Stimulated activated CD8-positive, alpha-beta memory T cell treated with anti-CD3 and anti-CD28 coated beads, Interleukin-15, amount 100 ng/mL, for 48 hours (primary cell): Measurements from ENCODE around the gene PGPEP1.
A peak's percentile ranks its signal among the peaks of the same experiment; 100 is the strongest.

Experiments
- DNase-seq, 2 donors: peaks; one replicate each; pipeline ENCODE4 v3.0.0-alpha.2; 2020; ENCODE audit warnings: low read depth in 2 of 2

Gene PGPEP1, protein sequence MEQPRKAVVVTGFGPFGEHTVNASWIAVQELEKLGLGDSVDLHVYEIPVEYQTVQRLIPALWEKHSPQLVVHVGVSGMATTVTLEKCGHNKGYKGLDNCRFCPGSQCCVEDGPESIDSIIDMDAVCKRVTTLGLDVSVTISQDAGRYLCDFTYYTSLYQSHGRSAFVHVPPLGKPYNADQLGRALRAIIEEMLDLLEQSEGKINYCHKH

GRCh38 chr19:18340190-18340989 is at the start of gene PGPEP1:
Gene PGPEP1 (plus strand): TSS chr19:18340598. CDS start chr19:18340682, 84 bp downstream.
- DNase-seq: peak; percentile 56 to 57

- DNase-seq: no peak
These were observed 49.3 kb upstream of the PGPEP1 start for GRCh38 chr19:18291019-18291524.

DNA sequence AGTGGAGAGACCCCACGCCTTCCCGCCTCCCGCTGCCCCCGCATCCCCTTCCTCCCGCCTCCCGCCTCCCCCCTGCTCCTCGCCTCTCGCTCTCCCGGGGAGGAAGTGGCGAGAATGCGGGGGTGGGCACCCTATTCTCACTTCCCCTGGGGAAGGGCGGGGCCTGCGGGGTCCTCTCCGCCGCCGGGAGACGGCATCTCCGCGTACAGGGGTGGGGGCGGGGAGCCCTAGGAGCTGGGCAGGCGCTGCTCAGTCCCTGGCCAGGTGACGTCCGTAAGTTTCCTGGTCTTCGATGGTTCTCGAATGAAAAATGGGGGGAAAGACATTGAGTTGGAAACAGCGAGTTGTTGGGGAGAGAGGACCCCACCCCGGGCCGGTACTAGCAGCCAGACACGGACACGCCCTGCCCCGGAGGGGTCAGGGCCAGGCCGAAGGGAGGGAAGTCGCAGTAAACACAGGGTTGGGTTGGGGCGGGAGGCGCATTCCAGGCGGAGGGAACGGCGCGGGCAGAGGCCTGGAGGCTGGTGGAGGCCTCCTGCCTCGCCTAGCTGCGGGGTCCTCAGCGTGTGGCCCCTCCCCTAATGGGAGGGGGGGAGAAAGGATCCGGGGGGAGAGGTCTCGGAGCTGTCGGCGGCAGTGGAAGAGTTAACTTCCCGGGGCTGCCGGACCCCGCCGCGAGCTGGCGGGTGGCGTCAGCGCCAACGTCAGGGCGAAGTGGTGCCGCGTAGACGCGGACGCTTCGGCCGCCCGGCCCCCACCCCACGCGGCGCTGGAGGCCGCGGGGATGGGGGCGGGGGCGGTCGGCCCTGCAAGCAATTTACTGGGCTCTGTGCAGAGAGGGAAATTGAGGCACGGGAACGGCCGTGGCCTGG is 48.6 kb upstream of the PGPEP1 start:
- DNase-seq: peak; percentile 92 to 94

DNA sequence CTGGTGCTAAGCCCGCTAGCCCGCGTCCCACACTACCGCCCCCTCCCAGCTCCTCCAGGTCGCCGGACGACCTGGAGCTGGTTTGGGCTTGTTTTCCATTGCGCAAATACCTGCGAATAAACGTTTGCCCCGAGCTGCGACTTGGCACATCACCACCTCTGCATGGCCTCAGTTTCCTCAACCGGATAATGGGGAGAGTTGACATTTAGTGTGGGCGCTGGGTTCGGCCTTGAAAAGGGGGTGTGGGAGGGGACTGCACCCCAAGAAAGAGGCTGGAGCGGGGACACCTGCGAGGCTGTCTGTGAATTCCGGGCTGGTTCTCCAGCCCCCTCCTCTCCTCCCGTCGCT is 48.0 kb upstream of the PGPEP1 start:
- DNase-seq: no peak

GRCh38 chr19:18292810-18293641 is 47.4 kb upstream of the PGPEP1 start:
- DNase-seq: peak in 1 of 2 donors; percentile 72

DNA sequence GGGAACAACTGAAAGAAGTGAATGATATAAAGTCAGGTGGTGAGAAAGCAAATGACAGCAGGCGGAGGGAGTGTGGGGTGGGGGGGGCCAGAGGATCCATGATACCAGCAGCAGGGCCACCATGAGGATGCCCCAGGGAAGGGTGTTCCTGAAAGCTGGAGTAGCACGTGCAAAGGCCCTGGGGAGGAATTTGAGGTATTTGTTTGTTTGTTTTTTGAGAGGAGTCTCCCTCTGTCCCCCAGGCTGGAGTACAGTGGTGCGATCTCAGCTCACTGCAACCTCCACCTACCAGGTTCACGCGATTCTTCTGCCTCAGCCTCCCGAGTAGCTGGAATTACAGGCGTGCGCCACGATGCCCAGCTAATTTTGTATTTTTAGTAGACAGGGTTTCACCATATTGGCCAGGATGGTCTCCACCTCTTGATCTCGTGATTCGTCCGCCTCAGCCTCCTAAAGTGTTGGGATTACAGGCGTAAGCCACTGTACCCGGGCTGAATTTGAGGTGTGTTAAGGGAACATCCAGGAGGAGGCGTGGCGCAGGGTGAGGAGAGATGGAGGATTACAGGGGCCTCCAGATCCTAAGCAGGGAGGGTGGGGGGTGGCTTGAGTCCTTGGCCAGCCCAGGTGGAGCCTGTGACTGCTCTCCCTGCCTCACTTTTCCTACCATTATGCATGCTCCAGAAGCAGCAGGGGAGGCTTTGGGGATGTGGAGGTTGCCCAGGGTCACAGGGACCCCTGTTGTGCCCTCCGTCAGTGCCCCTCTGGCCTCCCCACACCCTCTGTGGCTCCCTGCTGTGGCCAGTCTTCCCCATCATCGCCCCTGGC is 46.5 kb upstream of the PGPEP1 start:
- no peak for DNase-seq

- peak; percentile 89 to 90 for DNase-seq
These were observed 45.9 kb upstream of the PGPEP1 start for GRCh38 chr19:18294467-18294864.

DNA sequence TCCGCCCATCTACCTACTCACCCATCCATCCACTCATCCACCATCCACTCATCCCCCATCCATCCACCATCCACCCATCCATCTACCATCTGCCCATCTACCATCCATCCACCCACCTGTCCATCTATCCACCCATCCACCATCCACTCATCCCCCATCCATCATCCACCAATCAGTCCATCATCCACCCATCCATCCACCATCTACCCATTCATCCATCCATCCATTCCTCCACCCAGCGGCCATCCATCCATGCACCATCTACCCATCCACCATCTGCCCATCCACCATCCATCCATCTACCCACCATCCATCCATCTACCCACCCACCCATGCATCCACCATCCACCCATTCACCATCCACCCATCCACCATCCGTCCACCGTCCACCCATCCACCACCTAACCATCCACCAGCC is 45.4 kb upstream of the PGPEP1 start:
- no peak for DNase-seq

- DNase-seq: no peak
These were observed 43.1 kb upstream of the PGPEP1 start for GRCh38 chr19:18297308-18297707.

DNA sequence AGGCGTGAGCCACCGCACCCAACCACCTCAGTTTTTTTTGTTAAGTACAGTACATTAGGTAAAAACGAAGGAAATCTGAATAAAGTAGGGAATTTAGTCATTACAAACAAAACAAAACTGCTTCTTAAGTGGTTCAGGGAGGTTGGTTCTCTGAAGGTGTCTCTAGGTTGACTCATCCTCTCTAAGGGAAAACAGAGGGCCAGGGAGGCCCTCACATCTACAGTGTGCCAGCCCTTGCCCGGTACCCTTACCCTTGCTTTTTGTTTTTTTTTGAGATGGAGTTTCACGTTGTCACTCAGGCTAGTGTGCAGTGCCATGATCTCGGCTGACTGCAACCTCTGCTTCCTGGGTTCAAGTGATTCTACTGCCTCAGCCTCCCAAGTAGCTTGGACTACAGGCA is 41.8 kb upstream of the PGPEP1 start:
- DNase-seq: no peak

DNA sequence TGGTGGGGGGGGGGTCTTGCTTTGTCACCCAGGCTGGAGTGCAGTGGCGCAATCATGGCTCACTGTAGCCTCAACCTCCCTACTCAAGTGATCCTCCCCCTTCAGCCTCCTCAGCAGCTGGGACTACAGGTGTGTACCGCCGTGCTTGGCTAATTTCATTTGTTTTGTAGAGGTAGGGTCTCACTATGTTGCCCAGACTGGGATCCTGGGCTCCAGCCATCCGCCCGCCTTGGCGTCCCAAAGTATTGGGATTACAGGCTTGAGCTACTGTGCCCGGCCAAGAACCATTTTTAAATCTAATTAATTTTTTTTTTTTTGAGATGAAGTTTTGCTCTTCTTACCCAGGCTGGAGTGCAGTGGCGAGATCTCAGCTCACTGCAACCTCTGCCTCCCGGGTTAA is 40.7 kb upstream of the PGPEP1 start:
- DNase-seq: no peak

DNA sequence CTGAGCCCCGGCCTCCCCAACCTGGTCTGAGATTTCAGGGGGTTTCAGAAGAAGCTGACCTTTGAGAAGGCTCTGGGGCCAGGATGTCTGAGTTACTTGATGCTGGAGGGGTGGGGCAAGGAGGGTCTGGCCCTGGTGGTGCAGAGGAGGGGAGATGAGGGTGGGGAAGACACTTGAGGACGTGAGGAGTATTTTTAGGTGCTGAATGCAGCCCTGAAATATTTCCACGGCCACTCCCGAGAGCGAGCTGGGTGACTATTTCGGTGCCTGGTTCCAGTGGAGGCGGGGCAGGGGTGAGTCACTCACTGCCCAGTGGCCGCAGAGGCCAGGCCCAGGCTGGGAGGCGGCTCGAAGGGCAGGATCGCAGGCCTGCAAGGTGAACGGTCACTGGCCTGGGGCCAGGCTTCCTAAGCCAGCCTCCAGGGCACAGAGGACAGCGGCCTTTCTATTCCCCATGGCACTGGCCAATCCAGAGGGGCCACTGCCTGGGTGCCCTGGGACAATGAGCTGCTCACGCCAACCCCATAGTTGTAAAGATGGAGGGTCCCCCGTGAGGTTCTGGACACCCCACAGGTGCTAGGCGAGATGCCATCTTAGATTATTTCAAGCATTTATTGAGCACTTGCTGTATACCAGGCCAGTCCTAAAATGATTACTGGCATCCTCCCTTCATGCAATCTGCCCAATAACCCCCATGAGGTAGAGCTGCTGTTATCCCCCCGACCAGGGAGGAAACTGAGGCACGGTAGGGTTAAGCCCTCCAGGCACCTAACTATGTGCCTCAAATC is 39.3 kb upstream of the PGPEP1 start:
- DNase-seq: no peak

DNA sequence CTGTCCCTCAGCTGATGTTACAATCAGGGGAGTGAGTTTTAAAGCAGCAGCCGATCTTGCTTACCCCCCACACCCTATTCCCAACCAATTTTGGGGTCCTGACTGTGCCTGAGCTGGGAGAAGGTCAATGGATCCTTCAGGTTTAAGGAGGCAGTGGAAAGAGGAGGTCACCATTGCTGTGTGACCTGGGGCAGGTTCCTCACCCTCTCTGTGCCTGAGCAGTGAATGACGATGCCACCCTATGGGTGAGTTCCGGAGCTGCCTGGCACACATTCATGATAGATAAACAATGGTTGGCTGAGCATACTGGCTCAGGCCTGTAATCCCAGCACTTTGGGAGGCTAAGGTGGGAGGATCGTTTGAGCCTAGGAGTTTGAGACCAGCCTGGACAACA is 38.7 kb upstream of the PGPEP1 start:
- no peak for DNase-seq

GRCh38 chr19:18304208-18304457 is 36.3 kb upstream of the PGPEP1 start:
- DNase-seq: no peak

DNA sequence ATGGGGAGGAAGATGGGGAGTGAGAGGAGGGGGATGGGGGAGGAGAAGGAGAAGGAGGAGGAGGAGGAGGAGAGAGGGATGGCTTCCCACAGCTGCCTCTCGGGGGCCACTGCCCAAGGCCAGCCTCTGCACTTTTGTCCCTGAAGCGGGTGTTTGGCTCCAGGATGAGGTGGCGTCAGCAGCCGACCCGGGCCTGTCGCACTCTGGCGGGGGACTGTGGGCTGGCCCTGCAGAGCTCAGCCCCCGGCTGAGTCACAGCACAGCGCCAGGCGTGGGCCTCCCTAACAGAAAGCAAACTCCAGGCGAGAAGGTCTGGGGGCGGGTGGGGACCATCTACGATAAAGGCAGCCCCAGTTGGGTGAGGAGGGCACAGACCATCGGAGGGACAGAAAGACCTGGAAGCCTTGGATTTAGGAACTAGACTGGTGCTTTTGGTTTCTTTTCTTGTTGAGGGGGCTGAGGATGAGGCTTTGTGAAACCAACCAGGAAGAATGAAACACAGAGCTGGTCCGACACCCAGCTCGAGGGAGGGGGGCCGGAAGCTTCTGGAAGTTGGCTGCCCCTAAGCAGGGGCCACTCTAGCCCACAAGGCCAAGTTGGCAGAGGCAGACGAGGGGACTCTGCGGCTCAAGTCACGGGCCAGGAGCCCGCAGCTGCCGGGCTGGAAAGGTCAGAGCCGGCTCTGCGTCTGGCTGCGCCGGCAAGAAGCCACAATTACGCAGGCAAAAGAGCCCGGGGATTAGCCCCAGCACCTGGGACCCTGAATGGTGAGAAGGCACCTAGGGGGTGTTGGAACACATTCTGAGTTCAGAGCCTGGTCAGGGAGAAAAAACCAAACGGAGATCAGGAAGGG is 35.7 kb upstream of the PGPEP1 start:
- DNase-seq: peak; percentile 85 to 89

DNA sequence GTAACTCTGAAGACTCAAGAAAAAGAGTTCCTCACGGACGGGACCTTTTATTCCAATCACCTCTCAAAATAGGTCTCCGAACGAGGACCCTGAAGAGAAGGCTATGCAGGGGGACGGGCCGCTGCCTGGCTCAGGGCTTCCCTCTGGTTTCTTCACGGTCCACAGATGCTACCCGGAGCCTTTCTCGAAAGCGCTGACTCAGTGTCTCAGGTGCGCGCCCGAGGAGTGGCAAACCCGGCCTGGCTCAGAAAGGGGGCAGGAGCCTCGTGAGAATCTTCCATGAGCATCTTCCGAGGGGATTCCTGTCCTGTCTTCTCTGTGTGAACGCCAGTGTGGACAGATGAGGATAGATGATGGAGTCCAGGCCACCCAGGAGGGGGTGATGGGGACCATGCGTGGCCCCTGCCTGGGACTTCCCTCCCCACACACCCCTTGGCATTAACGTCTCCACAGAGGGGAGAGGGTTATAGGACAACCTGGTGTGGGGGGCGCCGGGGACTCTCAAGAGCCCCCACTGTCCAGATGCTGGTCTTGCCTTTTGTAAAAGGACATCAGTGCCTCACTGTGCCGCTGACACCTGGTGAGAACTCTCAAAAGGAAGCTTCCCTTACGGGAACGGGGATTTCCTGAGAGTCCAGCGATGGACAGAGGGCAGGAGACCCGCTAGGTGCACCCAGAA is 34.0 kb upstream of the PGPEP1 start:
- no peak for DNase-seq

DNA sequence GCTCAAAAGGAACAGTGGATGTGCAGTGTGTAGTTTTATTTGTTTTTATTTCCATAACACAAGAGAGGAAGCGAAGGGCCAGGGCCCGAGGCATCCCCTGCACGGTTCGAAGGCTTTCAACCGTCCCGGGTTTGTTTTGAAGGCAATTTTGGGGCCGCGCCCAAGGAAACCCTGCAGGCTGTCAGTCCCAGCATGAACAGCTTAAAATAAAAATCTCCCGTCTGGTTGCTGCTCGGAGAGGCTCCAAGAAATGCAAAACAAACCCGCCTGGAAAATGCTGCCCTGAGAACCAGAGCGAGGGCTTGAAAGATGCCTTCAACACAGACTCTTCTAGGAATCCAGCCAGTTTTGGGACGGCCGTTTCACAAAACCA is 33.5 kb upstream of the PGPEP1 start:
- no peak for DNase-seq

- no peak for DNase-seq
These were observed 33.1 kb upstream of the PGPEP1 start for GRCh38 chr19:18307271-18307681.
